G401.6 (cell line): ENCODE data around the gene SPRY1.
A peak's percentile ranks its signal among the peaks of the same experiment; 100 is the strongest.

ENCODE experiments used
- FAIRE-seq: peaks from 2 replicates; lab custom pipeline; 2012; peaks lifted over from hg19 to GRCh38; lab: Jason Lieb, UNC

Gene SPRY1

GRCh38 chr4:123396307-123397143, at the start of gene SPRY1:
Gene SPRY1 (plus strand): TSS chr4:123396795. CDS start chr4:123401592, 4,797 bp downstream.
- peak; percentile 99 for FAIRE-seq

GRCh38 chr4:123346951-123347350, 49.6 kb upstream of the SPRY1 start:
- no peak for FAIRE-seq

- no peak for FAIRE-seq
Observed at GRCh38 chr4:123348946-123349345, 47.6 kb upstream of the SPRY1 start.

GRCh38 chr4:123349421-123350190, 47.0 kb upstream of the SPRY1 start:
- no peak for FAIRE-seq

- peak; percentile 50 for FAIRE-seq
Observed at GRCh38 chr4:123350191-123350544, 46.4 kb upstream of the SPRY1 start.

DNA sequence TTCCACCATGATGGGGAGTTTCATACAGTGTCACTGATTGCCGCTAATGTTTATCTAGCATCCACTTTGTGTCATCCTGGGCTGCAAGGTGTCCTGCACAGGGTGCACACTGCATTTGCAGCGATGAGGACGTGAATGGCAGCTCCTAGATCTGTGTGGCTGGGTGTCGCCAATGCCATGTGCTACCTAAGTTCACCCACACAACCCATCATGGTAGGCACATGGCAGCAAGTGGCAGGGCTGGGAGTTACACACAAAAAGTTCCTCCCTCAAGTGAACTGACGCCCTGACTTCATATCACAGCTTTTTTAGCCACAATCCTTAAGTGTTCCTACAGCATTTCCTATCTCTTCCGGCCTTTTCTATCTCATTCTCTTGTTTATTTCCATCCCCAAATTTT, 45.9 kb upstream of the SPRY1 start:
- FAIRE-seq, result no peak

DNA sequence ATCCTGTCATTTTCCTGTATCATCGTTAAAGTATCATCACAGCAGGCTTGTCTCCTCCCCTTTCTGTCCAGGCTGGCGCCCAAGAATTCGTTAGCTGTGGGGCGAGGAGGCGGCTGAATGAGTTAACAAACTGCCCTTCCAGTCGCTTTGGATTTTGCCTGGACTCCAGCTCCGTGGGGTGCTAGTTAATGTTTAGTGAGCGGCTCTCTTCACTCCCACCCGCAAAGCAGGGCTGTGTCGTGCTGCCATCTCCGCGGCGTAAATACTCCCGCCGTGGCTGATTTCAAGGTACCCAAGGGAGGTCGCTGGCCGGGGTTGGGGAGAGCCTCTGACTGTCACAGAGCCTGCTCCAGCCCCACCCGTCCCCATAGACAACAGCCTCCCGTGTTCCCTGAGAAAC, 44.9 kb upstream of the SPRY1 start:
- FAIRE-seq, result no peak

DNA sequence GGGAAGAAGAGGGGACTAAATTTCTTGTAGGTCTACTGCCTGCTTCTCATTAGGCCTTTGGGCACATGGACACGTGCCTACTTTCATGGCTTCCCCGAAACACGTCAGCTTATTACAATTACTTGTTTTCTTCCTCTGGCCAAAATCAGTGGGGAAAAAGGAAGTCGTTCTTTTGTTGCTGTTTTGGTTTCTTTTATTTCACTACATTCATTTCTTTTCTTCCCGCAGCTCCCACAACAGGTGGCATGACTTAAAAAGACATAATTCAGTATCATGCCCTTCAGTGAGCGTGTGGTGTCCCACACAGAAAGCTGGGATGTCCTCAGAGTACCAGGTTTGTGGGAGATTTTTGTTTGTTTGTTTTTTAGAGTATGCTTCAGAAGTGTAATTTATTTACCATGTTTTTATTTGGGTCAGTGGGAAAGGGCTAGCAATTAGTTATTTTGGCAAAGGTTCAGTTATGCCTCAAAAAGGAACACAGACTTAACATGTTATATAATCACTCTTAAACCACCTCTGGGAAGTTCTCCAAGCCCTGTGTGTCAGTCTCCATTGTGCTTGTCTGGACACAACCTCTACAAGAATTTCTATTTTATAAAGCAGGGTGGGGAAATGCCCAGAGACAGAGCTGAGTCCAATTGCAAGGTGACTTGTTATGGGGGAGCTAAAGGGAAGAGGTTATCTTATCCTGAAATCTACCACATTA, 44.2 kb upstream of the SPRY1 start:
- FAIRE-seq, result no peak

GRCh38 chr4:123352966-123353365, 43.6 kb upstream of the SPRY1 start:
- FAIRE-seq, result no peak

DNA sequence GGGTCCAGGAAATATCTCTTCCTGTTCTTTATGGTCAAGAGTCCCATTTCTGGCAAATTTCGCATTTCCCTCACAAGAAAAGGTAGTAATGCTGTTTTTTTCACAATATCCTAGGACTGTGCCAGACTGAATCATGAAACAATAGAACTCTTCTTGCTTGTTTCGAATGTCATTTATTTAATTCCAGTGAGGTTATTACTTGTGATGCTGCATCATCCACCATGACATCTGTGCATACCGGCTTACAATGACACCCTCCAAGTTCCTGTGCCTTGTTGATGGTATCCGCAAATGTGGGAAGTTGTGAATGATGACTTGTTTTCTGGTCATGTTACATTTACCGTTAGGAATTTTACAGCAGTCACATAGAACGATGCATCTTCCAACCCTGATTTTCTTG, 42.9 kb upstream of the SPRY1 start:
- FAIRE-seq, result no peak

GRCh38 chr4:123354701-123355100, 41.9 kb upstream of the SPRY1 start:
- FAIRE-seq, result no peak

- no peak for FAIRE-seq
Observed at GRCh38 chr4:123356921-123357320, 39.7 kb upstream of the SPRY1 start.

GRCh38 chr4:123359449-123360315, 36.9 kb upstream of the SPRY1 start:
- FAIRE-seq, result no peak

DNA sequence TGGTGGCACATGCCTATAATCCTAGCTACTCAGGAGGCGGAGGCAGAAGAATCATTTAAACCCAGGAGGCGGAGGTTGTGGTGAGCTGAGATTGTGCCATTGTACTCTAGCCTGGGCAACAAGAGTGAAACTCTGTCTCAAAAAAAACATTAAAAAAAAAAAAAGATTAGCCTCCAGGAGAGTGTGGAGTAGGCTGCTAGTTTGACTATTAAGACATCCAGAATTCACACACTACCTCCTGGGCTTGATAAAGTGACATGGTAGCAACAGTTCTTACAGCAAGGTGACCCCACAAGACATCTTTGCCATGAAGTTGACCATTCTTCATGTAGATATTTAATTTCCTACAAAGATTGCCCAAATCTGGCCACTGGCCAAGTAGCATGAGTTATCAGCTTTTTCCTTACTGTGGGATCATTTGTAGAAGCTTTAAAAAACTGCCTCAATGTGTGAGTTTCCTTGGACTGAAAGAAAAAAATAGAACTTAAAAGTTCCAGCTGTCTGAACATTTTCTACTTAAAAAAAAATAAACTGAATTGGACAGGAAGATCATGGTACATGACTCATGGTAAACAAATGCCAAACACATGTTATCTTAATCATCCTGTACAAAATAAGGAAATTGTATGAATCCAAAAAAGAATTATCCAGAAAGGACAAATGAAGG, 35.3 kb upstream of the SPRY1 start:
- no peak for FAIRE-seq

DNA sequence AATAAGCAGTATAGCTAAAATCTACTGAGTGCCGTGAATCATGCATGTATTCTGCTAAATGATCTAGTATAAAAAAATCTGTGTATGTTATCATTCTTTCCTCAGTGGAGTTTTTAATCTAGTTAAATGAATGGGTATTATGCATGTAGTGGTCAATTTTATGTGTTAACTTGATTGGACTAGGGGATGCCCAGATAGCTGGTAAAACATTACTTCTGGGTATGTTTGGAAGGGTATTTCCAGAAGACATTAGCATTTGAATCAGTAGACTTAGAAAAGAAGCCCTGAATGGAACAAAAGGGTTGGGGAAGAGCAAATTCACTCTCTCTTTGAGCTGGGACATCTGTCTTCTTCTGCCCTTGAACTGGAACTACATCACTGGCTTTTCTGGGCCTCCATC, 34.5 kb upstream of the SPRY1 start:
- FAIRE-seq, result no peak

- FAIRE-seq, result no peak
Observed at GRCh38 chr4:123363729-123364128, 32.9 kb upstream of the SPRY1 start.

GRCh38 chr4:123364906-123365305, 31.7 kb upstream of the SPRY1 start:
- FAIRE-seq, result no peak

DNA sequence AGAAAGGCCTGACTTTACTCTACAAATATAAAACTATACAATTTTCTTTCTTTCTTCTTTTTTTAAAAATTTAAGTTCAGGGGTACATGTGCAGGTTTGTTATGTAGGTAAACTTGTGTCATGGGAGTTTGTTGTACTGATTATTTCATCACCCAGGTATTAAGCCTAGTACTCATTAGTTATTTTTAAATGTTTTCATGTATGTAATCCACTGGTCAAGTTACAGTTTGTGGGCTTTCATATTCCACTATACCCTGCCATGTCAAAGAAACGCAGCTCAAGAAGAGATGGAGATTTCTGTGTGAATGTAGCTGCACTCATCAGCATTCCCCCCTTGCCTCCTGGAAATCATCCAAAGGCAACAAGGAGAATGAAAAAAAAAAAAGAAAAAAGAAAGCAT, 31.2 kb upstream of the SPRY1 start:
- no peak for FAIRE-seq

DNA sequence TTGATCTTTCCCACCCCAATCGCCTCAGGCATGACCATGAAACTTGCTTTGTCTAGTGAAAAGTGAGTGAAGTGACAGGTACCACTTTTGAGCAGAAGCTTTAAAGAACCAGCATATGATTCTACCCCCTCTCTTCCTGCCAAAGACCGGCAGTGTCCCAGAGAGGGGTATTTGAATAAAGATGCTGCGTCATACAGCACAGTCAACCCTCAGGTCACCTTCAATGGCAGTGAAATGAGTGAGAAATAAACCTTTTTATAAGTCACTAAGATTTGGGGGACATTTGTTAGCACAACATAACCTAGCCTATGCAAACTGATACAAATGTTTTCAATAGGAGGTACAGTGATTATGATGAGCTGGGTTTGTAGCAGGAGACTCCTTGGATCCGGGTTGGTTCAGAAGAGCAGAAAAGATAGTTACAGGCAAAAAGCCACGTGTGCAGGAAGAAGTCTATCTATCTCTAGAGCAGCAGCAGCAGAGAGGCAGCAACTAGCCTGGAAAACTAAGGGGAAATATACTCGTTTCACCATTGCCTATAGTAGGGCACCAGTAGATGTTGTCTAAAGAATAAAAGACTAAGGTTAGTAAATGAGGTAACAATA, 30.3 kb upstream of the SPRY1 start:
- no peak for FAIRE-seq

DNA sequence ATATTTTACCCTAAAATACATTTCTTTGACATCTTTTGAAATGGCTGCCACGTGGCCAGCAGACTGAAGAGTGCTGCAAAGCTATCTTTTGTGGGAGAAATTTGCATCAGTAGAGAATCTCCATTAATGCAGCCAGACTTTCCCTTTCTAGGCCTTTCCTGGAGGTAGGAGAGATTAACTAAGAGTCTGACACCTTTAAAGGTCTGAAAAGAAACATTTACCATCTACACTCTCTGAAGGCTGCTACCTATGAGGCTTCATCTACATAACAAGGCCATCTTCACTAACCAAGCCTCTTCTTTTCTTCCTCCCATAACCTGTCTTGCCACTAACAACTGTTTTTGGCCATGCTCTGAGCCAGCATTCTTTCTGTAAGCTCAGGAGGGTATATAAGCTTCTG, 17.8 kb upstream of the SPRY1 start:
- no peak for FAIRE-seq

GRCh38 chr4:123379392-123379791, 17.2 kb upstream of the SPRY1 start:
- no peak for FAIRE-seq
